Fibroblast of skin of left biceps (primary cell): ENCODE measurements around the gene FBXL16.

Source experiments
- DNase-seq, 2 experiments: peaks; one replicate each; pipeline ENCODE4 v3.0.0-alpha.2; 2013; ENCODE audit warnings: low read depth in 2 of 2

FBXL16 gene

GRCh38 chr16:734981-735881 is 29.6 kb upstream of the FBXL16 start:
- no peak for DNase-seq

GRCh38 chr16:734208-734980 is 28.8 kb upstream of the FBXL16 start:
- DNase-seq: no peak

DNA sequence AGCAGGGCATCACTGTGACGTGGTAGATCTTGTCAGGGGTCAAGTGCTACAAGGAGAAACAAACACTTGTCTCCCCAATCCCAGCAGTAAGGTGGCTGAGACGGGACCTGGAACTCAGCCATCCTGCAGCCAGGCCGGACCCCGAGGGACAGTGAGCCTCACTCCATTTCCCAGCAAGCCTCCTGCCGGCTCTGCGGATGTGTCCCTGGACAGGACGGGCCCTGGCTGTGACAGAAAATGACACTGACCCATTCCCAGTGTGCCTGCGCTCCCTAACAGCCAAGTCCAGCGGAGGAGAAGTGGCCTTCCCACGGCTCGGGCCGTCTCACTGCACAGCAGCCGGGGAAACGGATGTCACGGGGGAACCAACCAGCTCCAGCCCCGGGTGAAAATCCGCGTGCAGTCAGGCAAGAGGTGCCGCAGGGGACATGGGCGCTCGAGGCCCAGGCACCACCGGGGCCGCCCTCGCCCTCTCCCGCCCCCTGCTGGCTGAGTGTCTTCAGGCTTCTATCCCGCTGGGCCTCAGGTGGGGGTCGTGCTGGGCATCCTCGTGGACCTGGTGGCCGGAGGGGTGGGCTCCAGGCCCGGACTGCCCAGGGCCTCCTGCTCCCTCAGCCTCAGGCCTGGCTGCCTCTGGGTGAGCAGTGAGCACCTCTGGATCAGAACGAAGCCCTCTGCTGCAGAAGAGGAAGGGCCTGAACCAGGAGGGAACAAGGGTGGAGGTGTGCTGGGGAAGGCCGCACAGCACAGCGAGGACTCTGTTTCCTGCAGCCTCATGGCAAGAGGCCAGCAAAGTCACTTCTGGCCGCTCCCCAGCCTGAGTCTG is 28.0 kb upstream of the FBXL16 start:
- DNase-seq: no peak

GRCh38 chr16:732936-733335 is 27.3 kb upstream of the FBXL16 start:
- DNase-seq: no peak

DNA sequence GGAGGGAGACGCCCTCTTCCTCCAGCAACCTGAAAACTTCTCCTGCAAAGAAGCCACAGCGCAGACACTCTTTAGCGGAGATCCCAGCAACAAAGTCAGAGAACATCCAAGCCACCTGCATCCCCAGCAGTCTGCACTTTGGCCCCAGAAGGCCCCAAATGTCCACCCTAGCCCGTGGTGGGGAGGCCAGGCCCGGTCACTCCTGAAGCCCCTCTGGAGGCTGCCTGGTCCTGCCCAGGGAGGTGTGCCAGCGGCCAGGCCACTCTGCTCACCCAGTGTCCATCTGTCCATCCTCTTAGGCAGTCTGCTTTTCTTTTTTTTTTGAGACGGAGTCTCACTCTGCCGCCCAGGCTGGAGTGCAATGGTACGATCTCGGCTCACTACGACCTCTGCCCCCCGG is 26.7 kb upstream of the FBXL16 start:
- no peak for DNase-seq

DNA sequence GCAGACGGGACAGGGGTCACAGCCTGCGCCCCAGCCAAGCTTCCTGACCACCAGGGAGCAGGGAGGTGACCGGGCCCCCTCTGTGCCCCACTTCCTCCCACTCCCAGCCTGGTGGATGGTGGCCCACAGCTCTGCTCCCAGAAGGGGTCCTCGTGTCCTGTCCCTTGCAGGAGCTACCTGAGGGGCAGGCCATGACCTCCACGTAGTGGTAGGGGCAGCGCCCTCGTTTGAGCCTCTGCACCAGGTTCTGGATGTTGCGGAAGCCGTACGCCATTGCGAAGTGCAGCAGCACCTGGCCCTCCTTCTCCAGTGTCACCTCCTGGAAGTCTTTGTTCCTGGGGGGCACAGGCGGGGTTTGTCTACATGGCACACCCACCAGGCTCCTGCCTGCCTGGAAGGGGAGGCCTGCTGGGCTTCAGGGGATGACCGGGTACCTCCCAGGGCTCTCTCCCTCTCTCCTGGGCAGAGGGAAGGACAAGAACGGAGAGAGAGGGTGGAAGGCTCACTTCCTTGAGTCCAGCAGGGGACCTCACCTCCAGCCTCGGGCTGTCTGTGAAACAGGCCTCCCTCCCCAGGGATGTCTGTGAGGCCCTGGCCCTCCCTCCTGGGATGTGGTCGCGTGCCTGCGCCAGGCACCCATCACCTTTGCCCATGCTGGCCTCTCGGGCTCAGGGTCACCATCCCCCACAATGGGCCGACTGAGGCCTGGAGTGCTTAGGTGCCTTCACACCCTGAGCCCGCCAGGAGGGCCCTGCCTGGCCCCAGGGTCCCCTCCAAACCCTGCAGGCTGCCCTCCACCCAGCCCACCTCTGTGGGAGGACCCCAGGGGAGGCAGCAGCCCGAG is 25.3 kb upstream of the FBXL16 start:
- DNase-seq: no peak

GRCh38 chr16:729768-730665 is 24.4 kb upstream of the FBXL16 start:
- DNase-seq: no peak

GRCh38 chr16:728890-729744 is 23.5 kb upstream of the FBXL16 start:
- no peak for DNase-seq

GRCh38 chr16:728131-728889 is 22.7 kb upstream of the FBXL16 start:
- DNase-seq: no peak

DNA sequence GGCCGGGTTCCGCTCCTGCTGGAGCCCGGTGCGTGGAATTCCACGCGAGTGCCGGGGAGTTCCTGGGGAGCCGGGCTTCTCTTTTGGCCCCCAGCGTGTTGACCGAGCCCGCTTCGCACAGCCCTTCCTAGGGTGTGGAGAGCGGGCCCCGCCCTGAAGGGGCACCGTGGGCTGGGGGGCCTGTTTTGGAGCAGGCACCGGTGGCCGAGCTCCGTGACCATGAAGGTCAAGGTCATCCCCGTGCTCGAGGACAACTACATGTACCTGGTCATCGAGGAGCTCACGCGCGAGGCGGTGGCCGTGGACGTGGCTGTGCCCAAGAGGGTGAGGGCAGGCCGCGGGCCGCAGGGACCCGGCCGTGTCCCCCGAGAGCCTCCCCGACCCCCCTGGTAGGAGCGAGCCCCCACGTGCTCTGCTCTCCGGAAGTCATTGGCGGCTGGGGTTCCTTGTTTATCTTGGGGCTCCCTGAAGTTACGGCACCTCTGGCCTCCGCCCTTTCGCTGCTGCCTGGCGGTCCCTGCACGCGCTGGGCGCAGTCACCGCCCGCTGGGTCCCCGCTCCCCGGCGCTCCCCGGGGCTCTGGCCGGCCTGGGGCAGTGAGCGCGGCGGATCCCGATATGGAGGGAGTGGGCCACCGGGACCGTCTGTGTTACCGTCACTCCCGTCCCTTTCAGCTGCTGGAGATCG is 21.8 kb upstream of the FBXL16 start:
- DNase-seq: no peak

GRCh38 chr16:726438-727290 is 21.1 kb upstream of the FBXL16 start, which contains the start of the genes CCDC78 and HAGHL:
CCDC78 (minus strand) TSS chr16:726443; CDS start chr16:726367, 76 bp downstream.
HAGHL (plus strand) TSS chr16:727106; CDS start chr16:727510, 404 bp downstream.
- no peak for DNase-seq

GRCh38 chr16:726188-726437 is 20.5 kb upstream of the FBXL16 start:
- no peak for DNase-seq

DNA sequence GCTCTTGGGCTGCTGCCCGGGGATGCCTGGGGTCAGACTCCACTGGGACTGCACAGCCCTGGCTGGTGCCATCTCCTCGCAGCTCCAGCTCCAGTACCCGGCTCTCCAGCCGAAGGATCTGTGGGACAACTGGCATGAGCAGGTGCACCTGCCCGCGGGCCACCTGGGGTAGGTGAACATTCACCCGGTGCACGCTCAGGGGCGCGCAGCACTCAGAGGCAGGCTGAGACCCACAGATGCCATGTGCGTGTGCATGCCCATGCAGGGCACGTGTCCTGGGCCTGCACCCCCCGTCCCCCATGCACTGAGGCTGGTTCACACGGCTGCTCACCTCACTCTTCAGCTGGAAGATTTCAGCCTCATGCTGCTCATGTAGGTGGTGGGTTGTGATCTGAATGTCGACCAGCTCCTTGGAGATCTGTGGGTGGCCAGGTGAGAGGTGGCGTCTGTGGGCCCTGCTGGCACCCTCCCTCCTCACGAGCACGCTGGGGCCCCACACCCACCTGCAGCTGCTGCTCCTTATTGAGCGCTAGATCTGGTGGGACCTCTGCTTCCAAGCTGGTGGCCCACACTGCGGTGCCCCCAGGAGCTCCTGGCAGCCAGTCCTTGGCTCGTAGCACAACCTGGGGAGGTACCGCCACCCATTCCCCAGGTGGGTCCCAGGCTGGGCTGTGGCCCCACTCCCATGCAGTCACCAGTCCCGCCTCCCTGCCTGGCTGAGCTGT is 20.0 kb upstream of the FBXL16 start:
- no peak for DNase-seq

- no peak for DNase-seq
Measured at GRCh38 chr16:725041-725376, 19.4 kb upstream of the FBXL16 start.

GRCh38 chr16:724188-725040 is 18.8 kb upstream of the FBXL16 start:
- DNase-seq: no peak
